Lung (tissue), 12 donors: Measurements from ENCODE around the gene MLYCD. TPM values are rescaled to one million over a fixed set of nuclear protein-coding genes. Genes with fewer than 3 reads are reported as not detected.

Experiments used
- ATAC-seq: fragments of 200-7000 bp; cut with Tn5 transposase; one replicate; pipeline ENCODE4 v1.9.1; 2020; ENCODE audit warnings: moderate number of reproducible peaks; ENCODE audit not compliant: insufficient read depth, low FRiP score
- DNase-seq, 3 donors: peaks; one replicate each; pipeline ENCODE4 v3.0.0-alpha.2; 2013 to 2017
- H3K27ac ChIP-seq, 2 donors: one replicate each; pipeline ENCODE4 v1.5.1; 2013; ENCODE audit warnings: mild to moderate bottlenecking in 2 of 2, moderate library complexity in 2 of 2, control low read depth in 1 of 2, inconsistent platforms in 1 of 2, low read depth in 1 of 2, low read length in 1 of 2
- H3K27me3 ChIP-seq, 3 donors: one replicate each; pipeline ENCODE4 v1.5.1; 2013; ENCODE audit warnings: low read length in 2 of 3; ENCODE audit not compliant: control insufficient read depth in 3 of 3, insufficient read depth in 3 of 3
- H3K36me3 ChIP-seq, 4 donors: one replicate each; pipeline ENCODE4 v1.5.1; 2013; ENCODE audit warnings: low read length in 4 of 4, mild to moderate bottlenecking in 1 of 4, moderate library complexity in 1 of 4; ENCODE audit not compliant: control insufficient read depth in 4 of 4, insufficient read depth in 4 of 4
- H3K4me1 ChIP-seq, 5 donors: one replicate each; pipeline ENCODE4 v1.5.1; 2013; ENCODE audit warnings: low read length in 5 of 5, mild to moderate bottlenecking in 2 of 5, moderate library complexity in 1 of 5; ENCODE audit not compliant: control insufficient read depth in 5 of 5, insufficient read depth in 5 of 5
- H3K4me3 ChIP-seq: one replicate; pipeline ENCODE4 v1.5.1; 2013; ENCODE audit warnings: mild to moderate bottlenecking, control low read depth, moderate library complexity
- H3K9ac ChIP-seq, 2 donors: one replicate each; pipeline ENCODE4 v1.5.1; 2013; ENCODE audit warnings: low read length in 2 of 2, control low read depth in 1 of 2; ENCODE audit not compliant: insufficient read depth in 1 of 2
- H3K9me3 ChIP-seq, 4 donors: one replicate each; pipeline ENCODE4 v1.5.1; 2013; ENCODE audit warnings: low read length in 3 of 4, mild to moderate bottlenecking in 1 of 4, moderate library complexity in 1 of 4; ENCODE audit not compliant: control insufficient read depth in 4 of 4, insufficient read depth in 3 of 4
- WGBS, 2 donors: extraction: QIAGEN DNeasy Blood & Tissue Kit; methylation state at CpG; one replicate each; pipeline ENCODE4 v1.1.7; 2013; 5-methylcytosine and 5-hydroxymethylcytosine counted together
- polyA plus RNA-seq, 2 donors: library from polyadenylated mRNA; stranded (reverse); fragments of 200-250 nt; gene quantifications; one replicate each; pipeline ENCODE4 v1.2.1, GENCODE V29; 2013
- total RNA-seq, 2 donors: library from RNA; depleted of rRNA in 1 of 2; stranded (reverse); fragments of >200 nt in 1 of 2; gene quantifications; one replicate each; pipeline ENCODE4 v1.2.1, GENCODE V29; 2014 to 2021
- TF ChIP-seq, protein P1 (sequence below): IDR thresholded peaks from 2 replicates; pipeline ENCODE4 v1.5.1; 2012; ENCODE audit warnings: mild to moderate bottlenecking; ENCODE audit errors: control extremely low read depth, extremely low read depth
- donor health status: control.
- donor health status: control.
- donor health status: Bipolar disorder and iron deficiency.
- donor health status: healthy.
- donor health status: DM: yes; HTN: yes; CAD: no.

MLYCD gene
- total and polyA plus RNA-seq, 4 donors = 2.0 to 9.1 (median 4.8) TPM

GRCh38 chr16:83912519-83913244 lies 13.8 kb downstream of the MLYCD start:
- H3K9ac ChIP-seq = no peak overlapping the region
- DNase-seq = peak; percentile 70 to 81 (median 71)
- TF ChIP-seq, protein P1, sequence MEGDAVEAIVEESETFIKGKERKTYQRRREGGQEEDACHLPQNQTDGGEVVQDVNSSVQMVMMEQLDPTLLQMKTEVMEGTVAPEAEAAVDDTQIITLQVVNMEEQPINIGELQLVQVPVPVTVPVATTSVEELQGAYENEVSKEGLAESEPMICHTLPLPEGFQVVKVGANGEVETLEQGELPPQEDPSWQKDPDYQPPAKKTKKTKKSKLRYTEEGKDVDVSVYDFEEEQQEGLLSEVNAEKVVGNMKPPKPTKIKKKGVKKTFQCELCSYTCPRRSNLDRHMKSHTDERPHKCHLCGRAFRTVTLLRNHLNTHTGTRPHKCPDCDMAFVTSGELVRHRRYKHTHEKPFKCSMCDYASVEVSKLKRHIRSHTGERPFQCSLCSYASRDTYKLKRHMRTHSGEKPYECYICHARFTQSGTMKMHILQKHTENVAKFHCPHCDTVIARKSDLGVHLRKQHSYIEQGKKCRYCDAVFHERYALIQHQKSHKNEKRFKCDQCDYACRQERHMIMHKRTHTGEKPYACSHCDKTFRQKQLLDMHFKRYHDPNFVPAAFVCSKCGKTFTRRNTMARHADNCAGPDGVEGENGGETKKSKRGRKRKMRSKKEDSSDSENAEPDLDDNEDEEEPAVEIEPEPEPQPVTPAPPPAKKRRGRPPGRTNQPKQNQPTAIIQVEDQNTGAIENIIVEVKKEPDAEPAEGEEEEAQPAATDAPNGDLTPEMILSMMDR = no peak
- H3K36me3 ChIP-seq = peaks cover 11 to 51% (median 23%) of the 10 kb centered on the region in 4 donors
- H3K27me3 ChIP-seq = no peaks in the 10 kb centered on the region
- no peaks in the 10 kb centered on the region for H3K9me3 ChIP-seq
- 73 to 77% methylated on average over 12 of the region's 12 CpGs for whole genome bisulfite sequencing, 2 donors
- no peak for ATAC-seq
- H3K4me1 ChIP-seq = peaks cover 0 to 14% (median 3%) of the 10 kb centered on the region in 5 donors
- no peak overlapping the region for H3K4me3 ChIP-seq
- H3K27ac ChIP-seq = peak overlapping the region; percentile 34 to 82

DNA sequence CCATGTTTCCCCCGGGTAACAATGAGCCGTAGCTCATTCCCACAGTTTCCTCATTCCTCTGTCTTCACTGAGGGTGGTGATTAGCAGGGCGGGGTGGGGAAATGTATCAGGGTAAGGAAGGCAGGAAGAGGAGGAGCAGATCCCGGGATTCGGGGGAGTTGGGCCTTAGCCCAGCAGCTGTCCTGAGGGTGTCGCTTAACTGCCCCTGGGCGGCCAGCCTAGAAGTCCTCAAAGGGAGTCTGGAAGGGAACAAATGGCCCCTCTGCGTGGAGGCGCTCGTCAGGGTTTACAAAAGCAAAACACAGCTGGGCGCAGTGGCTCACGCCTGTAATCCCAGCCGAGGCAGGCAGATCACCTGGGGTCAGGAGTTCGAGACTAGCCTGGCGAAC lies 14.3 kb downstream of the MLYCD start:
- ATAC-seq (no peak), DNase-seq (peak; percentile 90 to 96 (median 95))
- Histone ChIP-seq H3K4me1 (peaks cover 0 to 14% (median 3%) of the 10 kb centered on the region in 5 donors), H3K4me3 (no peak overlapping the region), H3K9ac (no peak overlapping the region), H3K27ac (peak overlapping the region; percentile 34 to 82), H3K36me3 (peaks cover 10 to 55% (median 28%) of the 10 kb centered on the region in 4 donors), H3K9me3 (no peaks in the 10 kb centered on the region), H3K27me3 (no peaks in the 10 kb centered on the region)
- TF ChIP-seq, protein P1 = no peak
- WGBS, 2 donors = 66 to 72% methylated on average over 15 of the region's 15 CpGs

GRCh38 chr16:83914091-83914710 lies 15.3 kb downstream of the MLYCD start:
- Histone ChIP-seq H3K4me3 (no peak overlapping the region), H3K4me1 (peaks cover 0 to 14% (median 3%) of the 10 kb centered on the region in 5 donors), H3K9ac (no peak overlapping the region), H3K36me3 (peaks cover 6 to 57% (median 33%) of the 10 kb centered on the region in 4 donors), H3K9me3 (peaks cover 0 to 7% (median 0%) of the 10 kb centered on the region in 4 donors), H3K27ac (no peak overlapping the region), H3K27me3 (no peaks in the 10 kb centered on the region)
- 95 to 97% methylated on average over 21 of the region's 21 CpGs for WGBS, 2 donors
- ATAC-seq (no peak), DNase-seq (no peak)
- TF ChIP-seq, protein P1 = no peak
